Spinal cord (tissue), 10 donors: ENCODE results near the gene DPYSL4. TPM values are rescaled to one million over a fixed set of nuclear protein-coding genes. Genes with fewer than 3 reads are reported as not detected.

Source experiments
- DNase-seq, 6 donors: peaks; one replicate each; pipeline versions ENCODE4 v3.0.0 to v3.0.0-alpha.2; 2013 to 2015; ENCODE audit warnings: low spot score in 6 of 6, low read depth in 4 of 6
- H3K27ac ChIP-seq: one replicate; pipeline ENCODE4 v1.5.1; 2013; ENCODE audit warnings: low read depth, low read length, control low read depth
- H3K27me3 ChIP-seq: one replicate; pipeline ENCODE4 v1.6.1; 2013; ENCODE audit warnings: low read length; ENCODE audit not compliant: control insufficient read depth, insufficient read depth
- H3K36me3 ChIP-seq: one replicate; pipeline ENCODE4 v1.6.1; 2013; ENCODE audit warnings: low read length; ENCODE audit not compliant: control insufficient read depth, insufficient read depth
- H3K4me1 ChIP-seq: one replicate; pipeline ENCODE4 v1.6.1; 2013; ENCODE audit warnings: low read length; ENCODE audit not compliant: control insufficient read depth, insufficient read depth
- H3K4me3 ChIP-seq: one replicate; pipeline ENCODE4 v1.5.1; 2013; ENCODE audit warnings: low read depth, low read length, control low read depth
- H3K9me3 ChIP-seq: one replicate; pipeline ENCODE4 v1.6.1; 2013; ENCODE audit warnings: low read length; ENCODE audit not compliant: control insufficient read depth, insufficient read depth
- WGBS: methylation state at CpG from one replicate; pipeline ENCODE4 v1.1.5; 2013; ENCODE audit warnings: missing lambda C conversion rate; ENCODE audit not compliant: insufficient coverage; 5-methylcytosine and 5-hydroxymethylcytosine counted together
- polyA plus RNA-seq, 2 donors: library from polyadenylated mRNA; unstranded; fragments of 120-200 nt; gene quantifications; one replicate each; pipeline ENCODE4 v1.2.1, GENCODE V29; 2013; ENCODE audit not compliant: insufficient read length in 2 of 2
- total RNA-seq, 2 donors: library from RNA; depleted of rRNA in 1 of 2; stranded (reverse); fragments of 120-200 nt in 1 of 2; fragments of >200 nt in 1 of 2; gene quantifications; one replicate each; pipeline versions ENCODE4 v1.2.3 to v1.2.4, GENCODE V29; 2013 to 2014
- donor health status: healthy.

The DPYSL4 gene
- total and polyA plus RNA-seq, 4 donors: 21.3 to 97.6 (median 59.1) TPM

GRCh38 chr10:132176623-132177500 lies 9.9 kb upstream of the DPYSL4 start:
- H3K9me3 ChIP-seq: no peaks in the 10 kb centered on the region
- no peak overlapping the region for H3K4me3 ChIP-seq
- H3K27me3 ChIP-seq: peaks cover 13% of the 10 kb centered on the region
- H3K4me1 ChIP-seq: peaks cover 25% of the 10 kb centered on the region
- no peak overlapping the region for H3K27ac ChIP-seq
- H3K36me3 ChIP-seq: peaks cover 11% of the 10 kb centered on the region
- WGBS: 29% methylated on average over 18 of the region's 19 CpGs
- DNase-seq: peak in 2 of 6 donors; percentile 38 to 83

GRCh38 chr10:132178046-132178445 lies 8.7 kb upstream of the DPYSL4 start:
- H3K36me3 ChIP-seq: peaks cover 11% of the 10 kb centered on the region
- H3K9me3 ChIP-seq: no peaks in the 10 kb centered on the region
- peaks cover 15% of the 10 kb centered on the region for H3K27me3 ChIP-seq
- no peak overlapping the region for H3K27ac ChIP-seq
- WGBS: 65% methylated on average over 5 of the region's 6 CpGs
- H3K4me1 ChIP-seq: peaks cover 25% of the 10 kb centered on the region
- DNase-seq: no peak
- no peak overlapping the region for H3K4me3 ChIP-seq

GRCh38 chr10:132178672-132179545 lies 7.8 kb upstream of the DPYSL4 start:
- Histone ChIP-seq H3K27me3 (peaks cover 17% of the 10 kb centered on the region), H3K36me3 (peaks cover 11% of the 10 kb centered on the region), H3K9me3 (no peaks in the 10 kb centered on the region), H3K4me3 (no peak overlapping the region), H3K27ac (no peak overlapping the region), H3K4me1 (peaks cover 25% of the 10 kb centered on the region)
- DNase-seq: peak in 1 of 6 donors; percentile 50
- 83% methylated on average over 22 of the region's 23 CpGs for WGBS

- DNase-seq: no peak
- H3K36me3 ChIP-seq: peaks cover 8% of the 10 kb centered on the region
- no peak overlapping the region for H3K4me3 ChIP-seq
- 78% methylated on average over 14 of the region's 16 CpGs for WGBS
- no peak overlapping the region for H3K27ac ChIP-seq
- H3K27me3 ChIP-seq: peaks cover 17% of the 10 kb centered on the region
- peaks cover 25% of the 10 kb centered on the region for H3K4me1 ChIP-seq
- no peaks in the 10 kb centered on the region for H3K9me3 ChIP-seq
Observed at GRCh38 chr10:132179551-132180392, 7.0 kb upstream of the DPYSL4 start.

- Histone ChIP-seq H3K27me3 (peaks cover 22% of the 10 kb centered on the region), H3K4me3 (no peak overlapping the region), H3K36me3 (peaks cover 10% of the 10 kb centered on the region), H3K9me3 (no peaks in the 10 kb centered on the region), H3K4me1 (peaks cover 25% of the 10 kb centered on the region), H3K27ac (no peak overlapping the region)
- DNase-seq: no peak
- WGBS: 60% methylated on average over 14 of the region's 14 CpGs
Observed at GRCh38 chr10:132180736-132181135, 6.0 kb upstream of the DPYSL4 start.

- H3K27me3 ChIP-seq: peaks cover 21% of the 10 kb centered on the region
- WGBS: 77% methylated on average over 14 of the region's 25 CpGs
- H3K36me3 ChIP-seq: peaks cover 10% of the 10 kb centered on the region
- H3K27ac ChIP-seq: no peak overlapping the region
- H3K4me3 ChIP-seq: no peak overlapping the region
- no peaks in the 10 kb centered on the region for H3K9me3 ChIP-seq
- H3K4me1 ChIP-seq: peaks cover 20% of the 10 kb centered on the region
- no peak for DNase-seq
Observed at GRCh38 chr10:132181691-132182425, 4.9 kb upstream of the DPYSL4 start.

GRCh38 chr10:132182591-132182990 lies 4.2 kb upstream of the DPYSL4 start:
- Histone ChIP-seq H3K4me3 (no peak overlapping the region), H3K27me3 (peaks cover 17% of the 10 kb centered on the region), H3K27ac (no peak overlapping the region), H3K36me3 (peaks cover 10% of the 10 kb centered on the region), H3K4me1 (peaks cover 14% of the 10 kb centered on the region), H3K9me3 (no peaks in the 10 kb centered on the region)
- 83% methylated on average over 7 of the region's 7 CpGs for WGBS
- DNase-seq: no peak

GRCh38 chr10:132183046-132183445 lies 3.7 kb upstream of the DPYSL4 start:
- H3K27ac ChIP-seq: no peak overlapping the region
- H3K36me3 ChIP-seq: peaks cover 10% of the 10 kb centered on the region
- H3K9me3 ChIP-seq: no peaks in the 10 kb centered on the region
- H3K4me1 ChIP-seq: peaks cover 18% of the 10 kb centered on the region
- H3K4me3 ChIP-seq: no peak overlapping the region
- peak in 1 of 6 donors; percentile 54 for DNase-seq
- H3K27me3 ChIP-seq: peaks cover 19% of the 10 kb centered on the region
- 40% methylated on average over 7 of the region's 8 CpGs for WGBS
